ENCODE data around the gene UST. TPM values are rescaled to one million over a fixed set of nuclear protein-coding genes. Genes with fewer than 3 reads are reported as not detected.

UST gene
- total RNA-seq, 2 experiments from 2014 or later = 1.5 to 2.3 TPM

DNA sequence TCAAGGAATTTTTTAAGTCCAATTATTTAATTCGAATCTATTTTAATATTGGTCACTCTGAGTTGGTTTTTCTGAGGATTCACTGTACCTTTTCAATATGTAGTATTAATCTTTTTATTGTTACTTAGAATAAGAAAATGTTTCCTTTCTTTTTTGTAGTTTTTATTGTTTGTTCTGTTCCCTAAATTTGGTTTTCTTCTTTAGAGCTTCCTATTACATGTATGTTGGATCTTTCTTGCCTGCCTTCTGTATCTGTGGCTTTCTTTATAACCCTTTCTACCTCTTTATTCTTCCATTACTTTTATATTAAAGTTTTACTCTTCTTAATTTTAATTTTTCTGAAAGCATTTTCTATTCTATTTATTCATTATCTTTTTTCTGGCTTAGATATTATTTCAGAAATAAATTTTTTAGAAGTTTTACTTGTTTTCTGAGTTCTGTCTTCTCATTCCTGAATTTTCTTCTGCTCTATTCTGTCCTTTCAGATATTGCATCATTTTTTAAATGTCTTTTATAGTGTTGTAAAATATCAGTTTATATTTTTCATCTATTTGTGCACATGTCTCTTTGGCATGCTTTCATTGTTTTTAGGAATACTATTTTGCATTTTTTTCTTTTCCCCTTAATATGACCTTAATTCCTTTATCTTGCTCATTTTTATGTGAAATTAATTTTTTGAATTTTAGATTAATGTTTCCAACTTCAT, 33.6 kb upstream of the UST start:
- Mint-ChIP-seq H3K4me1 (peaks cover 11% of the 10 kb centered on the region), H3K27ac (no peak overlapping the region), H3K9me3 (ENCODE audit: low read depth) (peaks cover 2% of the 10 kb centered on the region), H3K4me3 (no peak overlapping the region), H3K36me3 (peaks cover 9% of the 10 kb centered on the region), H3K27me3 (no peaks in the 10 kb centered on the region)
- DNase-seq (no peak), ATAC-seq (no peak)
- CTCF ChIA-PET = no interaction called here

DNA sequence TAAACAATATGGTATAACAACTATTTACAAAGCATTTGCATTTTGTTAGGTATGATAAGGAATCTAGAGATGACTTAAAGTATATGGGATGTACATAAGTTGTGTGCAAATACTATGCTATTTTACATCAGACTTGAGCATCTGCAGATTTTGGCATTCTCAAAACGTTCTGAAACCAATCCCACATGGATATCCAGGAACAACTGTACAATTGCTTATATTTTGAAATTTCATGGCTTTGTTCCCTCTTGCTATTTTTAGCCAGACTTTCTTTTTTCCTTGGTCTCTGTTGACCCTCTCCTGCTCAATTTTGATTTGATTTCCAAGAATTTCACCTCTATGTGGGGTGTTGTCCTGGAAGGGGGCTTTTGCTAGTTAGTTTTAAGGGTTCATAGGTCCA, 32.9 kb upstream of the UST start:
- Mint-ChIP-seq H3K36me3 (peaks cover 9% of the 10 kb centered on the region), H3K4me3 (no peak overlapping the region), H3K27me3 (peaks cover 3% of the 10 kb centered on the region), H3K4me1 (peaks cover 11% of the 10 kb centered on the region), H3K9me3 (ENCODE audit: low read depth) (peaks cover 2% of the 10 kb centered on the region), H3K27ac (no peak overlapping the region)
- CTCF ChIA-PET = no interaction called here
- no peak for ATAC-seq
- no peak for DNase-seq

DNA sequence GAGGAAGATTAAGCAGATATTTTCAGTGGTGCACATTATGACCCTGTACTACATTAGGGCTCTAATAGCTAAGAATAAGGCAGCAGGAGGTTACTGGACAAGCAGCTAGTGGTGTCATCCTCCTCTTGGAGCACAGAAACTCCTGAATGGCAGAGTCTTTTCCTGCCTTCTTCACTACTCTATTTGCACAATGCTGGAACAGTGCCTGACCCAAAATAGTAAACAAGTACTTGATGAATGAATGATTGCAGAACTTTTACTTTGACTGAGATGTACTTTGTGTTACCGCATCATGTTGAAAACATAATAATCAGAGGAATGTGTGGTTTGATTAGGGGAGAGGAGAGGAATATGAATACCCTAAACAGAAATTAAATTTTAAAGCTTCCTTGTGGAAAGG, 30.0 kb upstream of the UST start:
- peaks cover 8% of the 10 kb centered on the region for H3K27me3 Mint-ChIP-seq
- H3K4me3 Mint-ChIP-seq = no peak overlapping the region
- ATAC-seq = no peak
- peaks cover 2% of the 10 kb centered on the region for H3K9me3 Mint-ChIP-seq (ENCODE audit: low read depth)
- H3K27ac Mint-ChIP-seq = no peak overlapping the region
- CTCF ChIA-PET = interaction anchor here (0.7 kb wide), 1 partner anchor 318 kb away, joined by 4 read pairs; no protein-coding TSS in a partner anchor
- peaks cover 8% of the 10 kb centered on the region for H3K4me1 Mint-ChIP-seq
- no peak for DNase-seq
- peaks cover 9% of the 10 kb centered on the region for H3K36me3 Mint-ChIP-seq

DNA sequence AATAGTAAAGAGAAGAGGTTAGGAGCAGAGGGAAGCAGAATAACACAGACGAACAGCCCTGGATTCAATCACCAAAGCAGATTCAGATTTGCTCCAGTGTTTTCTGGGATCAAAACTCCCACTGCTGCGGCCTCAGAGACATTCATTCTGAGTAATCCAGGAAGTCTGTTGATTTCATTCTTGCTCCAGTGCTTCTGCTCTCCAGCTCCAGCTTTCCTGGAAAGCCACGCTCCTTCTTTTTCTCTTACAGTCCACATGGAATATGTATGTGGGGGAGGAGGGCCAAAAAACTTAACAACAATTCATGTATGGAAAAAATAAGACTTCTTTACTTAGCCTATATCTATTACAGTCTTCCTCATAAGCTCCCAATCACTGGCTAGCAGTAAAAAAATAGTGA, 26.4 kb upstream of the UST start:
- DNase-seq (no peak), ATAC-seq (no peak)

DNA sequence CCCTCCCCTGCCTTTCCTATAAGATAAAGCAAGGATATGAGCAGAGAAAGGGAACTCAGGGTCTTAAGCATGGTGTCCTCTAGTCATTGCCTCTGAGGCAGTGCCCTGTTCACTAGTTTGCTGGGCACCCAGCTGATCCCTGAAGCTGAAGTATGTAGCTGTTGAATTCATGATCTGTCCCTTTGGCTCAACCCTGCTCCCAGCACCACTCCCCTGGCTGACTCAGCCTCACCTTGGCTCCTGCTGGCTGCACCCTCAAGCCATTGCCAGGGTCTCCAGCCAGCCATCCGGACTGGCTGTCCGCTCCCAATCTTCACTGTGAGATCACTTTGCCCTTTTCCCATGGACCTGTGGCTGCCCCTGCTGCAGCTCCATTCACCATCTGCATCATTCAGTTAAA, 25.9 kb upstream of the UST start:
- peaks cover 16% of the 10 kb centered on the region for H3K27me3 Mint-ChIP-seq

More for the DNA sequence above, 26.4 kb upstream of the UST start:
- Mint-ChIP-seq H3K4me3 (no peak overlapping the region), H3K27ac (no peak overlapping the region), H3K36me3 (peaks cover 5% of the 10 kb centered on the region), H3K9me3 (ENCODE audit: low read depth) (peaks cover 3% of the 10 kb centered on the region), H3K4me1 (no peaks in the 10 kb centered on the region), H3K27me3 (peaks cover 16% of the 10 kb centered on the region)
- CTCF ChIA-PET = no interaction called here

DNA sequence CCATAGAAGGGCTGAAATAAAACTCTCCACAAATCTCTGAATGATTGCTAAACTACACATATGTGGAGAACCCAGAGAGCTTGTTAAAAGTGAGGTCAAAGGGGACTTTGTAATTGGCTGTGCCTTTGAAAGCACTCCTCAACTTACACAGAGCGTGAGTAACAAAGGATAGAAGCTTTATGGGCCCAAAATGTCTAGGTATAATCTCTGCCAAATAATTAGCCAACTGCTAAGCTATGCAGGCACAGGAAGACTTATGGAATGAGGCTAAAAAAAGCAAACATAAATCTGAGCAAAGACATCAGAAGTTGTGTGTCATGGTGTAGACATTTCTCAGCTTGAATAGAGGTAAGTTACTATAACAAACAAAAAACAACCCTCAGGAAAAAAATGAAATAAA, 23.3 kb upstream of the UST start:
- no peak for ATAC-seq
- H3K27ac Mint-ChIP-seq = no peak overlapping the region
- H3K9me3 Mint-ChIP-seq (ENCODE audit: low read depth) = peaks cover 6% of the 10 kb centered on the region
- H3K4me1 Mint-ChIP-seq = no peaks in the 10 kb centered on the region
- CTCF ChIA-PET = no interaction called here
- H3K36me3 Mint-ChIP-seq = peaks cover 5% of the 10 kb centered on the region
- no peak for DNase-seq
- no peak overlapping the region for H3K4me3 Mint-ChIP-seq
- H3K27me3 Mint-ChIP-seq = peaks cover 17% of the 10 kb centered on the region

More for the DNA sequence above, 25.9 kb upstream of the UST start:
- ATAC-seq (no peak), DNase-seq (no peak)
- no peak overlapping the region for H3K27ac Mint-ChIP-seq
- no peak overlapping the region for H3K4me3 Mint-ChIP-seq
- no peaks in the 10 kb centered on the region for H3K4me1 Mint-ChIP-seq
- CTCF ChIA-PET = interaction anchor here (1.2 kb wide), 1 partner anchor 16 kb away, joined by 4 read pairs; no protein-coding TSS in a partner anchor
- peaks cover 3% of the 10 kb centered on the region for H3K9me3 Mint-ChIP-seq (ENCODE audit: low read depth)
- peaks cover 5% of the 10 kb centered on the region for H3K36me3 Mint-ChIP-seq

DNA sequence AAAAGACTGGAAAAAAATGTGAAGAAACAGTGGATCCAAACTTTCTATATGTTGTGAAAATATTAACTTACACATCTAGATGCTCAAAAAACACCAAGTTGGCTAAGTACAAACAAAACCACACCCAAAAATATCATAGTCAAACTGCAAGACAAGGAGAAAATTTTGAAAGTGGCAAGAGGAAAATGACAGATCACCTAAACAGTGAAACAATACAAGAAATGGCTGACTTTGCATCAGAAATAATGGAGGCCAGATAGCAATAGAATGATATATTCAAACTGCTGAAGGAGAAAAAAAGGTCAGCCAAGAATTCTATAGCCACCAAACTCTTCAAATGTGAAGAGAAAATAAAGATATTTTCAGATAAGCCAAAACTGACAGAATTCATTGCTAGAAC, 22.4 kb upstream of the UST start:
- H3K36me3 Mint-ChIP-seq = peaks cover 5% of the 10 kb centered on the region
- DNase-seq (no peak), ATAC-seq (no peak)
- no peak overlapping the region for H3K27ac Mint-ChIP-seq
- no peaks in the 10 kb centered on the region for H3K4me1 Mint-ChIP-seq
- peaks cover 6% of the 10 kb centered on the region for H3K9me3 Mint-ChIP-seq (ENCODE audit: low read depth)
- peaks cover 20% of the 10 kb centered on the region for H3K27me3 Mint-ChIP-seq
- H3K4me3 Mint-ChIP-seq = no peak overlapping the region
- CTCF ChIA-PET = no interaction called here

DNA sequence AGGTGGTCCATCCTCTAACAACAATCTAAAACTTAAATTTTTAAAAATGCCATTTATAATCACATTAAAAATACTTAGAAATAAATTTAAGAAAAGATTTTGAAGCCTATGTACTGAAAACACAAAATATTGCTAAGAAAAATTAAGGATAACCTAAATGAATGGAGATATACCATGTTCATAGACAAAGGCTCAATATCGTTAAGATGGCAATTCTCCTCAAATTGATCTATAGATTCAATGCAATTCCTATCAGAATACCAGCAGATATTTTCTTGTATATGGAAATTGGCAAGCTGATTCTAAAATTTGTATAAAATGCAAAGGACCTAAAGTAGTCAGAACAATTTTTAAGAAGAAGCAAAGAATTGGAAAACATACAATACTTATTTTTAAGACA, 19.7 kb upstream of the UST start:
- H3K36me3 Mint-ChIP-seq = peaks cover 5% of the 10 kb centered on the region
- CTCF ChIA-PET = no interaction called here
- ATAC-seq = no peak
- DNase-seq = no peak
- H3K4me3 Mint-ChIP-seq = no peak overlapping the region
- H3K27ac Mint-ChIP-seq = no peak overlapping the region
- peaks cover 13% of the 10 kb centered on the region for H3K27me3 Mint-ChIP-seq
- H3K9me3 Mint-ChIP-seq (ENCODE audit: low read depth) = peaks cover 6% of the 10 kb centered on the region
- no peaks in the 10 kb centered on the region for H3K4me1 Mint-ChIP-seq

DNA sequence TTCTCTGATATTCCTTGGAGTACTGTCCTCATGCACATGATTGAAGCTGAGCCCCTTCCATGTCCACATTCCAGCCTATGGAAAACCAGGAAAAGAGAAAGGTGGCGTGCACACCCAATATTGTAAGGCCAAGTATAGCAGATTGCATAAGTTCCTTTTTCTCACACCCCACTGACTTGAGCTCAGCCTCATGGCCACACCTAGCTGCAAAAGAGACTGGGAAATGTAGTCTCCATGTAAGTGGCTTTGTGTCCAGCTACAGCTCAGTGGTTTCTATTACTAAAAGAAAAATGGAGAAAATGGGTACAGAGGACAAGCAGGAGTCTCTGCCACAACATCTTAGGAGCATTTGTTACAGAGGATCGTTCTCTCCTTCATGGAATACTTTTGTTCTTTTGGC, 10.8 kb upstream of the UST start:
- H3K27ac Mint-ChIP-seq = no peak overlapping the region
- CTCF ChIA-PET = interaction anchor here (0.9 kb wide), 1 partner anchor 42 kb away, joined by 3 read pairs; no protein-coding TSS in a partner anchor

DNA sequence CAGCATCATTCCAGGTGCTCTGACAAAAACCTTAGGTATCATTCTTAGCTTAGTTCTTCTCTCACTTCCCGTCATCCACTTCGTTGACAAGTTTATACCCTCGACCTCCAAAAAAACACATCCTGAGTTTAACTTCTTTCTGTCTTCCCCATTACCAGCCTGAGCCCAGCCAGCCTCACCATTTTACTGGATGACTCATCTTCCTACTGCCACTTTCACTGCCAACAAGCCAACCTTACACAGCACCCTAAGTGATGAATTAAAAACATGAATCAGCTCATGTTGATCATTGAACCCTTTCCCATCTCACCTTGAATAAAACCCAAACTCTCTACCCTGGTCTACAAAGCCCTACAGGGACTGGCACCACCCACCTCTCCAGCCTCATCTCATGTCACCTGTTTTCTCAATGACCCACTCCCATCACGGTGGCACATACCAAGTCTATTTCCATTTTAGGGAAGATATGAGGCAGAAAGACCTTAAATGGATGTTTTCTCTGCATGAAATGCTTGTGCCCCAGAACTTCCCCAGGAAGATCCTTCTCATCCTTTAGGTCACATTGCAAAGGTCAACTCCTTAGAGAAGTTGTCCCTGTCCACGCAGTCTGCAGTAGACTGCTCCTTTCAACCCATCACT, 9.9 kb upstream of the UST start:
- ATAC-seq (peak; percentile 22), DNase-seq (no peak)
- H3K9me3 Mint-ChIP-seq (ENCODE audit: low read depth) = no peaks in the 10 kb centered on the region
- peaks cover 11% of the 10 kb centered on the region for H3K27me3 Mint-ChIP-seq
- CTCF ChIA-PET = interaction anchor here (0.9 kb wide), 1 partner anchor 41 kb away, joined by 3 read pairs; no protein-coding TSS in a partner anchor
- no peaks in the 10 kb centered on the region for H3K36me3 Mint-ChIP-seq
- H3K4me3 Mint-ChIP-seq = no peak overlapping the region
- peak overlapping the region; percentile 15 for H3K27ac Mint-ChIP-seq
- peaks cover 8% of the 10 kb centered on the region for H3K4me1 Mint-ChIP-seq

More for the DNA sequence above, 10.8 kb upstream of the UST start:
- DNase-seq (no peak), ATAC-seq (no peak)
- H3K36me3 Mint-ChIP-seq = no peaks in the 10 kb centered on the region
- peaks cover 6% of the 10 kb centered on the region for H3K27me3 Mint-ChIP-seq
- no peaks in the 10 kb centered on the region for H3K9me3 Mint-ChIP-seq (ENCODE audit: low read depth)
- no peak overlapping the region for H3K4me3 Mint-ChIP-seq
- peaks cover 8% of the 10 kb centered on the region for H3K4me1 Mint-ChIP-seq

DNA sequence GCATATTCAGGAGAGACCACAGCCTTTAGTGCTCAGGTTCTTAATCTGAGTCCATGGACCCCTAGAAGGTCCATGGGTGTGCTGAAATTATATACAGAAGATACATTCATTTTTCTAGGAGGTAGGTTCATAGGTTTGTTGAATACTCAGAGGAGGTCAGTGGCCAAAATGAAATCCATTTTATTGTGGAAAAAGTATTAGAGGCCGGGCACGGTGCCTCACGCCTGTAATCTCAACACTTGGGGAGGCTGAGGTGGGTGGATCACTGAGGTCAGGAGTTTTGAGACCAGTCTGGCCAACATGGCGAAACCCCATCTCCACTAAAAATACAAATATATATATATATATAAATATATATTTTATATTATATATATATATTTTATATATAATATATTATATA, 9.0 kb upstream of the UST start:
- no peaks in the 10 kb centered on the region for H3K36me3 Mint-ChIP-seq

DNA sequence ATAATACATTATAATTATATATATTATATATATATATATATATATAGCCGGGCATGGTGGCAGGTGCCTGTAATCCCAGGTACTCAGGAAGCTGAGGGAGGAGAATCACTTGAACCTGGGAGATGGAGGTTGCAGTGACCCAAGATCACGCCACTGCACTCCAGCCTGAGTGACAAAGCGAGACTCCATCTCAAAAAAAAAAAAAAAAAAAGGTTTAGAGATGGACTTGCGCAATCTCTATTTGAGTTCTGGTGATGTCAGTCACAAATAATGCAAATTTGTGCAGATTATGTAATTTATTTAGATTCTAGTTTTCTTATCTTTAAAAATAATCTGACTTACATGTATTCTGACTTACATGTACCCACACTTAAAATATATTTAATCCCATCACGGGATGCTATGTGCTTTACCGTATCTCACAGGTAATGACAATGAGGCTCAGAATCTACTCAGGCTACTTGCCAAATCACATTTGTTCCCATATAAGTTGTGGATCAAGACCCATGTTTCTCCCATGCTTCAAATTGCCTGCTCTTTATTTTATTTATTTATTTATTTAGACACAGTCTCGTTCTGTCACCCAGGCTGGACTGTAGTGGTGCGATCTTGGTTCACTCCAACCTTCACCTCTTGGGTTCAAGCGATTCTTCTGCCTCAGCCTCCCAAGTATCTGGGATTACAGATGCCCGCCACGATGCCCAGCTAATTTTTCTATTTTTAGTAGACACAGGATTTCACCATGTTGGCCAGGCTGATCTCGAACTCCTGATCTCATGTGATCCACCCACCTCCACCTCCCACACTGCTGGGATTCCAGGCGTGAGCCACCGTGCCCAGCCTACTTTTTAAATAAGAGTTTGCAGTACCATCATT, 7.6 kb upstream of the UST start:
- H3K36me3 Mint-ChIP-seq = no peaks in the 10 kb centered on the region
- ATAC-seq (peak; percentile 15), DNase-seq (no peak)
- H3K4me3 Mint-ChIP-seq = no peak overlapping the region
- no peaks in the 10 kb centered on the region for H3K9me3 Mint-ChIP-seq (ENCODE audit: low read depth)
- CTCF ChIA-PET = interaction anchor here (1.3 kb wide), 2 partner anchors 161 to 693 kb away, joined by 3 read pairs; no protein-coding TSS in a partner anchor
- peaks cover 18% of the 10 kb centered on the region for H3K27me3 Mint-ChIP-seq
- no peak overlapping the region for H3K27ac Mint-ChIP-seq
- H3K4me1 Mint-ChIP-seq = peaks cover 8% of the 10 kb centered on the region

More for the DNA sequence above, 9.0 kb upstream of the UST start:
- no peak for DNase-seq
- Mint-ChIP-seq H3K9me3 (ENCODE audit: low read depth) (no peaks in the 10 kb centered on the region), H3K4me1 (peaks cover 8% of the 10 kb centered on the region), H3K4me3 (no peak overlapping the region), H3K27me3 (peaks cover 11% of the 10 kb centered on the region), H3K27ac (no peak overlapping the region)
- no peak for ATAC-seq
- CTCF ChIA-PET = no interaction called here

DNA sequence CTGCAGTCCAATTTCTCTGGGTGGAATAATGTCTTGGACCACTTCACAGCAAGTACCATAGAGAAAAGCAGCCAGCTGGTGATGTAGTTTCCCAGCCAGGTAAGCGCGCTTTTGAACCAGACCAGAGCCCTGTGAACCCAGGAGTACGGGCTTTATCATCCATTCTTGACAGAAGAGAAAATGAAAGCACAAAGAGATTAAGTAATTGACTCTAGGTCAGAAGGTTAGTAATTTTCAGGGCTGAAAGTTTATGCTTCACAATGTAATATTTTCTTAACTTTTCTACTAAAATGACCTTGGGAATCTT, 7.1 kb upstream of the UST start:
- ATAC-seq (peak; percentile 27), DNase-seq (no peak)
- H3K4me1 Mint-ChIP-seq = peaks cover 8% of the 10 kb centered on the region
- no peak overlapping the region for H3K4me3 Mint-ChIP-seq
- no peaks in the 10 kb centered on the region for H3K36me3 Mint-ChIP-seq
- H3K27ac Mint-ChIP-seq = no peak overlapping the region
- H3K27me3 Mint-ChIP-seq = peaks cover 17% of the 10 kb centered on the region
- CTCF ChIA-PET = interaction anchor here (1.3 kb wide), 2 partner anchors 162 to 692 kb away, joined by 3 read pairs; no protein-coding TSS in a partner anchor
- no peaks in the 10 kb centered on the region for H3K9me3 Mint-ChIP-seq (ENCODE audit: low read depth)
